Measurements from ENCODE around the gene RBM28.

Gene RBM28

DNA sequence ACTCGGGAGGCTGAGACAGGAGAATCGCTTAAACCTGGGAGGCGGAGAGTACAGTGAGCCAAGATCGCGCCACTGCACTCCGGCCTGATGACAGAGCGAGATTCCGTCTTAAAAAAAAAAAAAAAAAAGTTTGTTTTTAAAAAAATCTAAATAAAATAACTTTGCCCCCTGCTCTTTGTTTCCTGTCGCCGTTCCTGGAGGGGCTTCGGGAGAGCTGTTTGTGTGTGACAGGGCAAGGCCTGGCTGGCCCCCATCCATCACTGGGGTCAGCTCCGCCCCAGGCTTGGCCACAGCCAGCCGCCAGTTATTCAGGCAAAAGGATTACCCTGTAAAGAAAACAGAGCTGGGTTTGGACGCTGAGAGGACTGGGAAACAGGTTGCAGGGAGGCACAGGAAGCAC, 86.2 kb downstream of the RBM28 start:
- TF ChIP-seq GATA2 (IDR thresholded peaks at IDR 0.05; ENCODE audit: low read depth, low read length) = no peak
- TF ChIP-seq GATA3 (IDR thresholded peaks at IDR 0.05; ENCODE audit: low read depth, low read length) = no peak

DNA sequence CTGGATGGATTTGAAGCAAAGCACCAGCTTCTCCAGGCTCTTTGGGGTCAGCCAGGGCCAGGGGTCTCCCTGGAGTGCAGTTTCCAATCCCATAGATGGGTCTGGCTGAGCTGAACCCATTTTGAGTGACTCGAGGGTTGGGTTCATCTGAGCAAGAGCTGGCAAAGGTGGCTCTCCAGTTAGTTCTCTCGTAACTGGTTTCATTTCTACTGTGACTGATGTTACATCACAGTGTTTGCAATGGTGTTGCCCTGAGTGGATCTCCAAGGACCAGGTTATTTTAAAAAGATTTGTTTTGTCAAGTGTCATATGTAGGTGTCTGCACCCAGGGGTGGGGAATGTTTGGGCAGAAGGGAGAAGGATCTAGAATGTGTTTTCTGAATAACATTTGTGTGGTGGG, 88.4 kb downstream of the RBM28 start:
- TF ChIP-seq GATA2 (IDR thresholded peaks at IDR 0.05; ENCODE audit: low read depth, low read length) (no peak), GATA3 (IDR thresholded peaks at IDR 0.05; ENCODE audit: low read depth, low read length) (no peak)

DNA sequence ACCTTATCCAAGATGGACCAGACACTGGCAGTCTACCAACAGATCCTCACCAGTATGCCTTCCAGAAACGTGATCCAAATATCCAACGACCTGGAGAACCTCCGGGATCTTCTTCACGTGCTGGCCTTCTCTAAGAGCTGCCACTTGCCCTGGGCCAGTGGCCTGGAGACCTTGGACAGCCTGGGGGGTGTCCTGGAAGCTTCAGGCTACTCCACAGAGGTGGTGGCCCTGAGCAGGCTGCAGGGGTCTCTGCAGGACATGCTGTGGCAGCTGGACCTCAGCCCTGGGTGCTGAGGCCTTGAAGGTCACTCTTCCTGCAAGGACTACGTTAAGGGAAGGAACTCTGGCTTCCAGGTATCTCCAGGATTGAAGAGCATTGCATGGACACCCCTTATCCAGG, 89.2 kb downstream of the RBM28 start:
- no peak for TF ChIP-seq GATA2 (IDR thresholded peaks at IDR 0.05; ENCODE audit: low read depth, low read length)
- no peak for TF ChIP-seq GATA3 (IDR thresholded peaks at IDR 0.05; ENCODE audit: low read depth, low read length)

DNA sequence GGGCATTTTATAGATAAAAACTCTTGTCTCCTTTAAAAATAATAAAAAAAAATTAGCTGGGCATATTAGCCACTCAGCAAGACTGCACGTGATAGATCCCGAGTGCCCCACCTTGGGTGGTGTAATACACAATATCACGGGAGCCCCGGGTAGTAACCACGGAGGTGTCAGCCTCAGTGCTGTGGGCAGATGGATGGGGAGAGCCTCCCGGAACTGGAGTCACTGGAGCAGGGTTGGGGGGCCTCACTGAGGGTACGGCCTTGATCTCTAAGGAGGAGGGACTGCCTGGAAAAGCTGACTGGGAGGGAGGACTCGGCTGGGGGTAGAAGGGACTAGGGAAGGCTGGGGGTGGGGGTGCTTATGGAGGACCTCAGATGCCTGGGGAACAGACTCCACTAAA, 90.0 kb downstream of the RBM28 start:
- TF ChIP-seq GATA2 (IDR thresholded peaks at IDR 0.05; ENCODE audit: low read depth, low read length) = no peak

DNA sequence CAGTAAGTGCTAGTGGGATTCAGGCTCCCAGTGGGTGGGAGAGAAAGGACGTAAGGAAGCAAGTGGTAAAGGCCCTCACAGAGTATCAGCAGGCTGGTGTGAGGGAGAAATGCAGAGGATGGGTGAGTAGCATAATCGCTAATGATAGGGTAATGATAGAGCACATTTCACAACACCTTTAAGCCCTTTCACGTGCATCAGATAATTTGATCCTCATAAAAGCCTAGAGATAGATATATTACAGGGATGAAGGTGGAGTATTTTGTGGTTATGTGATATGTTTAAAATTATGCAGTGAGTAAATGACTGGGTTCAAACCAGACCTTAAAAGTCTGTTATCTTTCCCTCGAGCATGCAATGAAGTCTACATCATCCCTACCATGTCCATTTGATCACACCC, 92.4 kb downstream of the RBM28 start:
- no peak for TF ChIP-seq GATA2 (IDR thresholded peaks at IDR 0.05; ENCODE audit: low read depth, low read length)
- no peak for TF ChIP-seq GATA3 (IDR thresholded peaks at IDR 0.05; ENCODE audit: low read depth, low read length)

All from SH-SY5Y (cell line).